OCI-LY3 (cell line): ENCODE results near the gene MED20.

ENCODE experiments used
- H2AFZ ChIP-seq: fragments of 200-600, 300-600 bp; shearing (Covaris generic); 2 replicates; pipeline ENCODE4 v1.6.0; 2014; ENCODE audit warnings: antibody characterized with exemption, low read depth, low read length
- H3K27ac ChIP-seq: fragments of 200-600, 300-600 bp; sonication (generic); 2 replicates; pipeline ENCODE4 v1.5.1; 2014; ENCODE audit warnings: mild to moderate bottlenecking, low read length, moderate library complexity, mixed read lengths
- H3K27me3 ChIP-seq: fragments of 200-600, 300-600 bp; sonication (generic); 2 replicates; pipeline ENCODE4 v1.6.1; 2014; ENCODE audit warnings: low read depth, low read length, mixed read lengths
- H3K36me3 ChIP-seq: fragments of 200-600, 300-600 bp; sonication (generic); replicated peaks from 2 replicates; pipeline ENCODE3; 2014; ENCODE audit warnings: low read depth, low read length, mixed read lengths
- H3K4me1 ChIP-seq: fragments of 300-600, 200-600 bp; sonication (generic); 2 replicates; pipeline ENCODE4 v1.6.1; 2014; ENCODE audit warnings: low read length, mixed read lengths
- H3K4me2 ChIP-seq: fragments of 200-600, 300-600 bp; sonication (generic); 2 replicates; pipeline ENCODE4 v1.6.1; 2014; ENCODE audit warnings: low read length, mixed read lengths
- H3K4me3 ChIP-seq: fragments of 300-600, 200-600 bp; sonication (generic); 2 replicates; pipeline ENCODE4 v1.5.1; 2014; ENCODE audit warnings: antibody characterized with exemption, mild to moderate bottlenecking, low read length, moderate library complexity
- H3K79me2 ChIP-seq: fragments of 300-600, 200-600 bp; shearing (Covaris generic); 2 replicates; pipeline ENCODE4 v1.6.1; 2014; ENCODE audit warnings: mild to moderate bottlenecking, low read length, mixed read lengths
- H3K9ac ChIP-seq: fragments of 300-600, 200-600 bp; shearing (Covaris generic); 2 replicates; pipeline ENCODE4 v1.6.0; 2014; ENCODE audit warnings: mild to moderate bottlenecking, low read length, moderate library complexity
- H3K9me3 ChIP-seq: fragments of 200-600, 300-600 bp; shearing (Covaris generic); 2 replicates; pipeline ENCODE4 v1.6.1; 2014; ENCODE audit warnings: low read length, mixed read lengths; ENCODE audit not compliant: insufficient read depth
- H4K20me1 ChIP-seq: fragments of 200-600, 300-600 bp; sonication (generic); 2 replicates; pipeline ENCODE4 v1.6.1; 2016; ENCODE audit warnings: low read length, mixed read lengths; ENCODE audit not compliant: insufficient read depth
- EZH2phosphoT487 ChIP-seq: fragments of 200-600 bp; shearing (Covaris generic); IDR thresholded peaks from 2 replicates; pipeline ENCODE4 v1.6.1; 2018; ENCODE audit warnings: antibody characterized with exemption, mixed run types, low read depth
- TF ChIP-seq, protein P1 (sequence below): fragments of 200-600, 300-600 bp; sonication (generic); IDR thresholded peaks from 2 replicates; pipeline ENCODE4 v1.5.1; 2014; ENCODE audit warnings: antibody characterized with exemption, low read length, low read depth

MED20 gene

DNA sequence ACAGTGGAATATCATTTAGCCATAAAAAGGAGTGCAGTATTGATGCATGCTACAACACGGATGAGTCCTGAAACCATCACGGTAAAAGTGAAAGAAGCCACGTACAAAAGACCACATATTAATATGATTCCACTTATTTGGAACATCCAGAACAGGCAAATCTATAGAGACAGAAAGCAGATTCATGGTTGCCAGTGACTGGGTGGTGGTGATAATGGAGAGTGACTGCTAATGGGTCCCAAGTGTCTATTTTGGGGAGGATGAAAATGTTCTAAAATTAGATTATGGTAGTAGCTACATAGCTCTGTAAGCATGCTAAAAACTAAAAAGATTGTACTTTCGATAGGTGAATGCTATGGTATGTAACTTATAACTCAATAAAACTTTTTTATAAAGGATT is 39.1 kb upstream of the MED20 start:
- Histone ChIP-seq H3K9ac (no peak overlapping the region), H3K4me2 (no peak overlapping the region), H3K27ac (no peak overlapping the region), H3K4me1 (peaks cover 9% of the 10 kb centered on the region), H3K79me2 (no peaks in the 10 kb centered on the region), H3K9me3 (no peaks in the 10 kb centered on the region), H3K36me3 (no peaks in the 10 kb centered on the region), H3K27me3 (no peaks in the 10 kb centered on the region), H4K20me1 (no peaks in the 10 kb centered on the region), H2AFZ (no peak overlapping the region), H3K4me3 (no peak overlapping the region)
- TF ChIP-seq, protein P1, sequence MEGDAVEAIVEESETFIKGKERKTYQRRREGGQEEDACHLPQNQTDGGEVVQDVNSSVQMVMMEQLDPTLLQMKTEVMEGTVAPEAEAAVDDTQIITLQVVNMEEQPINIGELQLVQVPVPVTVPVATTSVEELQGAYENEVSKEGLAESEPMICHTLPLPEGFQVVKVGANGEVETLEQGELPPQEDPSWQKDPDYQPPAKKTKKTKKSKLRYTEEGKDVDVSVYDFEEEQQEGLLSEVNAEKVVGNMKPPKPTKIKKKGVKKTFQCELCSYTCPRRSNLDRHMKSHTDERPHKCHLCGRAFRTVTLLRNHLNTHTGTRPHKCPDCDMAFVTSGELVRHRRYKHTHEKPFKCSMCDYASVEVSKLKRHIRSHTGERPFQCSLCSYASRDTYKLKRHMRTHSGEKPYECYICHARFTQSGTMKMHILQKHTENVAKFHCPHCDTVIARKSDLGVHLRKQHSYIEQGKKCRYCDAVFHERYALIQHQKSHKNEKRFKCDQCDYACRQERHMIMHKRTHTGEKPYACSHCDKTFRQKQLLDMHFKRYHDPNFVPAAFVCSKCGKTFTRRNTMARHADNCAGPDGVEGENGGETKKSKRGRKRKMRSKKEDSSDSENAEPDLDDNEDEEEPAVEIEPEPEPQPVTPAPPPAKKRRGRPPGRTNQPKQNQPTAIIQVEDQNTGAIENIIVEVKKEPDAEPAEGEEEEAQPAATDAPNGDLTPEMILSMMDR = no peak
- TF ChIP-seq EZH2phosphoT487 = no peak

GRCh38 chr6:41958022-41958856 is 37.3 kb upstream of the MED20 start:
- Histone ChIP-seq H3K4me1 (peaks cover 9% of the 10 kb centered on the region), H3K79me2 (no peaks in the 10 kb centered on the region), H3K27ac (0 out of 2 replicates have a peak overlapping the region, but pooled peaks have one; percentile 2), H2AFZ (no peak overlapping the region), H3K27me3 (no peaks in the 10 kb centered on the region), H3K9ac (no peak overlapping the region), H3K4me3 (no peak overlapping the region), H4K20me1 (no peaks in the 10 kb centered on the region), H3K36me3 (no peaks in the 10 kb centered on the region), H3K4me2 (no peak overlapping the region), H3K9me3 (no peaks in the 10 kb centered on the region)
- TF ChIP-seq EZH2phosphoT487 = no peak
- TF ChIP-seq, protein P1 = no peak

GRCh38 chr6:41957117-41957516 is 36.2 kb upstream of the MED20 start:
- Histone ChIP-seq H3K4me3 (no peak overlapping the region), H3K4me1 (peaks cover 9% of the 10 kb centered on the region), H3K9me3 (no peaks in the 10 kb centered on the region), H3K4me2 (no peak overlapping the region), H3K79me2 (no peaks in the 10 kb centered on the region), H3K27ac (no peak overlapping the region), H3K27me3 (no peaks in the 10 kb centered on the region), H4K20me1 (no peaks in the 10 kb centered on the region), H2AFZ (no peak overlapping the region), H3K9ac (no peak overlapping the region), H3K36me3 (no peaks in the 10 kb centered on the region)
- TF ChIP-seq, protein P1 = no peak
- TF ChIP-seq EZH2phosphoT487 = no peak

DNA sequence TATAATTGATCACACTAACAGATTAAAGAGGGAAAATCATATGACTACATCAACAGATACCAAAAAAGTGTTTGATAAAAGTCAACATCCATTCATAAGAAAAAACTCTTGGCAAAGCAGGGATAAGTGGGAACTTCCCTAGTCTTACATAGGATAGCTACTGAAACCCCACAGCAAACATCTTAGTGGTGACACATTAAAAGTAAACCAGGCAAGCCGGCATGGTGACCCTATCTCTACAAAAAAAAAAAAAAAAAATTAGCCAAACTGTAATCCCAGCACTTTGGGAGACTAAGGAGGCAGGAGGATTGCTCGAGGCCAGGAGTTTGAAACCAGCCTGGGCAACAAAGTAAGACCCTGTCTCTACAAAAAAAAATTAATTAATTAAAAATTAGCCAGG is 34.5 kb upstream of the MED20 start:
- Histone ChIP-seq H3K9me3 (no peaks in the 10 kb centered on the region), H4K20me1 (no peaks in the 10 kb centered on the region), H3K79me2 (no peaks in the 10 kb centered on the region), H2AFZ (no peak overlapping the region), H3K4me2 (no peak overlapping the region), H3K4me3 (no peak overlapping the region), H3K27ac (no peak overlapping the region), H3K27me3 (no peaks in the 10 kb centered on the region), H3K4me1 (peaks cover 9% of the 10 kb centered on the region), H3K9ac (no peak overlapping the region), H3K36me3 (no peaks in the 10 kb centered on the region)
- TF ChIP-seq, protein P1 = no peak
- TF ChIP-seq EZH2phosphoT487 = no peak
